ENCODE data around the gene C6orf89.

DNA sequence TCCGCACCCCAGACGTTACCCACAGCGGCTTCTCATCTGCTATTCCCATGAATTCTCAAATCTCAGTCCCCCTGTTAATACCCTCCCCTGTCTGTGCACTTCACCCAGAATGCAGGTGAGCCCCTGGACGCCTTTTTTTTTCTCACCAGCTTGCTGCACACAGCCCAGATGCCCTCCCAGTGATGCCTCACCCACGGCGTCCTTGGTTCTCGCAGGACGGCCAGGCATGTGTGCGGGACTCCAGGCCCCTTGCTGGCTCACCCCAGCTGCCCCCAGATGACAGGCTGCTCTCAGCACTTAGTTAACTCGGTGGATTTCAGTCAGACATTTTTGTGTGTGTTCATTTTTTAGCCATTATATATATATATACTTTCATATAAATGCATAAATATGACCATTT, 43.4 kb downstream of the C6orf89 start:
- TF ChIP-seq CTCF (optimal IDR thresholded peaks at IDR 0.05 in 1 of 3, IDR thresholded peaks at IDR 0.05 in 1 of 3, conservative IDR thresholded peaks at IDR 0.05 in 1 of 3; ENCODE audit: extremely low read depth in 1 of 3, insufficient read depth in 2 of 3, low read length in 3 of 3) = no peak
- TF ChIP-seq EZH2 (IDR thresholded peaks at IDR 0.05; ENCODE audit: low read length) = no peak

Data from keratinocyte (primary cell).